ENCODE results near the gene RPS4Y2.

RPS4Y2 gene

GRCh38 chrY:20755808-20756207 is at the start of gene RPS4Y2:
TSS of gene RPS4Y2 (plus strand) at chrY:20756108. CDS start at chrY:20756164, 56 bp downstream.
- H3K27ac ChIP-seq (ENCODE audit: low read depth, low read length), result no peak within 1 kb of the TSS
- H3K36me3 ChIP-seq (ENCODE audit: control insufficient read depth, insufficient read depth, low read length), result no peaks in the 10 kb centered on the region
- no peaks in the 10 kb centered on the region for H3K9me3 ChIP-seq (ENCODE audit: control insufficient read depth, insufficient read depth, low read length)
- H3K27me3 ChIP-seq (ENCODE audit: control insufficient read depth, insufficient read depth, low read length), result no peaks in the 10 kb centered on the region
- H3K9ac ChIP-seq (ENCODE audit: low read depth, low read length), result no peak within 1 kb of the TSS
- H3K4me1 ChIP-seq (ENCODE audit: control insufficient read depth, insufficient read depth, low read length), result no peaks in the 10 kb centered on the region
- H3K4me3 ChIP-seq (ENCODE audit: low read depth, low read length), result no peak within 1 kb of the TSS

GRCh38 chrY:20714391-20714790 is 41.5 kb upstream of the RPS4Y2 start:
- Histone ChIP-seq H3K9me3 (ENCODE audit: control insufficient read depth, insufficient read depth, low read length) (no peaks in the 10 kb centered on the region), H3K36me3 (ENCODE audit: control insufficient read depth, insufficient read depth, low read length) (no peaks in the 10 kb centered on the region)

GRCh38 chrY:20726184-20726907 is 29.6 kb upstream of the RPS4Y2 start:
- no peak overlapping the region for H3K9ac ChIP-seq (ENCODE audit: low read depth, low read length)
- no peaks in the 10 kb centered on the region for H3K27me3 ChIP-seq (ENCODE audit: control insufficient read depth, insufficient read depth, low read length)
- H3K36me3 ChIP-seq (ENCODE audit: control insufficient read depth, insufficient read depth, low read length), result no peaks in the 10 kb centered on the region
- H3K27ac ChIP-seq (ENCODE audit: low read depth, low read length), result no peak overlapping the region
- no peak overlapping the region for H3K4me3 ChIP-seq (ENCODE audit: low read depth, low read length)
- H3K9me3 ChIP-seq (ENCODE audit: control insufficient read depth, insufficient read depth, low read length), result no peaks in the 10 kb centered on the region
- H3K4me1 ChIP-seq (ENCODE audit: control insufficient read depth, insufficient read depth, low read length), result no peaks in the 10 kb centered on the region

More at GRCh38 chrY:20714391-20714790, 41.5 kb upstream of the RPS4Y2 start:
- Histone ChIP-seq H3K4me3 (ENCODE audit: low read depth, low read length) (no peak overlapping the region), H3K27me3 (ENCODE audit: control insufficient read depth, insufficient read depth, low read length) (no peaks in the 10 kb centered on the region), H3K27ac (ENCODE audit: low read depth, low read length) (no peak overlapping the region), H3K9ac (ENCODE audit: low read depth, low read length) (no peak overlapping the region), H3K4me1 (ENCODE audit: control insufficient read depth, insufficient read depth, low read length) (no peaks in the 10 kb centered on the region)

GRCh38 chrY:20735200-20735599 is 20.7 kb upstream of the RPS4Y2 start:
- Histone ChIP-seq H3K27me3 (ENCODE audit: control insufficient read depth, insufficient read depth, low read length) (no peaks in the 10 kb centered on the region), H3K27ac (ENCODE audit: low read depth, low read length) (no peak overlapping the region), H3K4me3 (ENCODE audit: low read depth, low read length) (no peak overlapping the region), H3K4me1 (ENCODE audit: control insufficient read depth, insufficient read depth, low read length) (no peaks in the 10 kb centered on the region), H3K9ac (ENCODE audit: low read depth, low read length) (no peak overlapping the region), H3K9me3 (ENCODE audit: control insufficient read depth, insufficient read depth, low read length) (no peaks in the 10 kb centered on the region), H3K36me3 (ENCODE audit: control insufficient read depth, insufficient read depth, low read length) (no peaks in the 10 kb centered on the region)

- H3K36me3 ChIP-seq (ENCODE audit: control insufficient read depth, insufficient read depth, low read length), result no peaks in the 10 kb centered on the region
- H3K27me3 ChIP-seq (ENCODE audit: control insufficient read depth, insufficient read depth, low read length), result no peaks in the 10 kb centered on the region
- no peak overlapping the region for H3K27ac ChIP-seq (ENCODE audit: low read depth, low read length)
- H3K4me3 ChIP-seq (ENCODE audit: low read depth, low read length), result no peak overlapping the region
- H3K9ac ChIP-seq (ENCODE audit: low read depth, low read length), result no peak overlapping the region
- H3K4me1 ChIP-seq (ENCODE audit: control insufficient read depth, insufficient read depth, low read length), result no peaks in the 10 kb centered on the region
- H3K9me3 ChIP-seq (ENCODE audit: control insufficient read depth, insufficient read depth, low read length), result no peaks in the 10 kb centered on the region
These were observed 16.1 kb upstream of the RPS4Y2 start for GRCh38 chrY:20739806-20740205.

GRCh38 chrY:20740609-20741008 is 15.3 kb upstream of the RPS4Y2 start:
- no peaks in the 10 kb centered on the region for H3K27me3 ChIP-seq (ENCODE audit: control insufficient read depth, insufficient read depth, low read length)
- no peak overlapping the region for H3K4me3 ChIP-seq (ENCODE audit: low read depth, low read length)
- H3K4me1 ChIP-seq (ENCODE audit: control insufficient read depth, insufficient read depth, low read length), result no peaks in the 10 kb centered on the region
- H3K9me3 ChIP-seq (ENCODE audit: control insufficient read depth, insufficient read depth, low read length), result no peaks in the 10 kb centered on the region
- no peak overlapping the region for H3K27ac ChIP-seq (ENCODE audit: low read depth, low read length)
- no peak overlapping the region for H3K9ac ChIP-seq (ENCODE audit: low read depth, low read length)
- no peaks in the 10 kb centered on the region for H3K36me3 ChIP-seq (ENCODE audit: control insufficient read depth, insufficient read depth, low read length)

GRCh38 chrY:20745060-20745459 is 10.8 kb upstream of the RPS4Y2 start:
- no peak overlapping the region for H3K27ac ChIP-seq (ENCODE audit: low read depth, low read length)
- no peak overlapping the region for H3K4me3 ChIP-seq (ENCODE audit: low read depth, low read length)
- H3K9me3 ChIP-seq (ENCODE audit: control insufficient read depth, insufficient read depth, low read length), result no peaks in the 10 kb centered on the region
- H3K36me3 ChIP-seq (ENCODE audit: control insufficient read depth, insufficient read depth, low read length), result no peaks in the 10 kb centered on the region
- no peaks in the 10 kb centered on the region for H3K4me1 ChIP-seq (ENCODE audit: control insufficient read depth, insufficient read depth, low read length)
- no peaks in the 10 kb centered on the region for H3K27me3 ChIP-seq (ENCODE audit: control insufficient read depth, insufficient read depth, low read length)
- H3K9ac ChIP-seq (ENCODE audit: low read depth, low read length), result no peak overlapping the region

- H3K27ac ChIP-seq (ENCODE audit: low read depth, low read length), result no peak overlapping the region
- H3K4me1 ChIP-seq (ENCODE audit: control insufficient read depth, insufficient read depth, low read length), result no peaks in the 10 kb centered on the region
- H3K4me3 ChIP-seq (ENCODE audit: low read depth, low read length), result no peak overlapping the region
- no peaks in the 10 kb centered on the region for H3K9me3 ChIP-seq (ENCODE audit: control insufficient read depth, insufficient read depth, low read length)
- H3K36me3 ChIP-seq (ENCODE audit: control insufficient read depth, insufficient read depth, low read length), result no peaks in the 10 kb centered on the region
- H3K9ac ChIP-seq (ENCODE audit: low read depth, low read length), result no peak overlapping the region
- no peaks in the 10 kb centered on the region for H3K27me3 ChIP-seq (ENCODE audit: control insufficient read depth, insufficient read depth, low read length)
These were observed 9.0 kb upstream of the RPS4Y2 start for GRCh38 chrY:20746919-20747318.

GRCh38 chrY:20763869-20764268 is 8.0 kb downstream of the RPS4Y2 start:
- Histone ChIP-seq H3K9me3 (ENCODE audit: control insufficient read depth, insufficient read depth, low read length) (no peaks in the 10 kb centered on the region), H3K27ac (ENCODE audit: low read depth, low read length) (no peak overlapping the region), H3K27me3 (ENCODE audit: control insufficient read depth, insufficient read depth, low read length) (no peaks in the 10 kb centered on the region), H3K9ac (ENCODE audit: low read depth, low read length) (no peak overlapping the region), H3K4me1 (ENCODE audit: control insufficient read depth, insufficient read depth, low read length) (no peaks in the 10 kb centered on the region), H3K4me3 (ENCODE audit: low read depth, low read length) (no peak overlapping the region), H3K36me3 (ENCODE audit: control insufficient read depth, insufficient read depth, low read length) (no peaks in the 10 kb centered on the region)

GRCh38 chrY:20765117-20765516 is 9.2 kb downstream of the RPS4Y2 start:
- Histone ChIP-seq H3K9ac (ENCODE audit: low read depth, low read length) (no peak overlapping the region), H3K4me1 (ENCODE audit: control insufficient read depth, insufficient read depth, low read length) (no peaks in the 10 kb centered on the region), H3K27me3 (ENCODE audit: control insufficient read depth, insufficient read depth, low read length) (no peaks in the 10 kb centered on the region), H3K27ac (ENCODE audit: low read depth, low read length) (no peak overlapping the region), H3K9me3 (ENCODE audit: control insufficient read depth, insufficient read depth, low read length) (no peaks in the 10 kb centered on the region), H3K4me3 (ENCODE audit: low read depth, low read length) (no peak overlapping the region), H3K36me3 (ENCODE audit: control insufficient read depth, insufficient read depth, low read length) (no peaks in the 10 kb centered on the region)

- no peaks in the 10 kb centered on the region for H3K36me3 ChIP-seq (ENCODE audit: control insufficient read depth, insufficient read depth, low read length)
- no peaks in the 10 kb centered on the region for H3K4me1 ChIP-seq (ENCODE audit: control insufficient read depth, insufficient read depth, low read length)
- no peaks in the 10 kb centered on the region for H3K27me3 ChIP-seq (ENCODE audit: control insufficient read depth, insufficient read depth, low read length)
- H3K4me3 ChIP-seq (ENCODE audit: low read depth, low read length), result no peak overlapping the region
- no peaks in the 10 kb centered on the region for H3K9me3 ChIP-seq (ENCODE audit: control insufficient read depth, insufficient read depth, low read length)
- no peak overlapping the region for H3K27ac ChIP-seq (ENCODE audit: low read depth, low read length)
- no peak overlapping the region for H3K9ac ChIP-seq (ENCODE audit: low read depth, low read length)
These were observed 14.8 kb downstream of the RPS4Y2 start for GRCh38 chrY:20770755-20771154.

All from HUES48 (cell line).